HG03575 (cell line): ENCODE results near the gene DAZAP1.
"Not testable (repeated sequence)": the region's sequence is repeated elsewhere in the genome, so short reads cannot be mapped to it uniquely, and the experiment has no call there.

ENCODE experiments used
- ATAC-seq: cut with Tn5 transposase; IDR thresholded peaks from one replicate; pipeline ENCODE4 v1.9.1; 2021; ENCODE audit not compliant: unreplicated experiment, insufficient number of reproducible peaks, low FRiP score; ENCODE audit errors: extremely low read depth

DAZAP1 gene

GRCh38 chr19:1466461-1467214 lies 59.3 kb downstream of the DAZAP1 start:
- no peak for ATAC-seq

GRCh38 chr19:1467215-1467489 lies 59.8 kb downstream of the DAZAP1 start:
- no peak for ATAC-seq

DNA sequence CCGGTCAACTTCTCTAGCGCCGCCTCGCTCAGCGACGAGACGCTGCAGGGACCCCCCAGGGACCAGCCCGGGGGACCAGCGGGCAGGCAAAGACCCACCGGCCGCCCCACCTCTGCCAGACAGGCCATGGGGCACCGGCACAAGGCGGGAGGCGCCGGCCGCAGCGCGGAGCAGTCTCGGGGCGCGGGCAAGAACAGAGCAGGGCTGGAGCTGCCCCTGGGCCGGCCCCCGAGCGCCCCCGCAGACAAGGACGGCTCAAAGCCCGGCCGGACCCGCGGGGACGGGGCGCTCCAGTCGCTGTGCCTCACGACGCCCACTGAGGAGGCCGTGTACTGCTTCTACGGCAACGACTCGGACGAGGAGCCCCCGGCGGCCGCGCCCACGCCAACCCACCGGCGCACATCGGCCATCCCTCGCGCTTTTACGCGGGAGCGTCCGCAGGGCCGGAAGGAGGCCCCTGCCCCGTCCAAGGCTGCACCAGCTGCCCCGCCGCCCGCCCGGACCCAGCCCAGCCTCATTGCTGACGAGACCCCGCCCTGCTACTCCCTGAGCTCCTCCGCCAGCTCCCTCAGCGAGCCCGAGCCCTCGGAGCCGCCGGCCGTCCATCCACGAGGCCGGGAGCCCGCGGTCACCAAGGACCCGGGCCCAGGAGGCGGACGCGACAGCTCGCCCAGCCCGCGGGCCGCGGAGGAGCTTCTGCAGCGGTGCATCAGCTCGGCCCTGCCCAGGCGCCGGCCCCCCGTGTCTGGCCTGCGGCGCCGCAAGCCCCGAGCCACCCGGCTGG lies 60.3 kb downstream of the DAZAP1 start:
- no peak for ATAC-seq

- ATAC-seq = no peak
Observed at GRCh38 chr19:1468274-1468820, 61.0 kb downstream of the DAZAP1 start.

DNA sequence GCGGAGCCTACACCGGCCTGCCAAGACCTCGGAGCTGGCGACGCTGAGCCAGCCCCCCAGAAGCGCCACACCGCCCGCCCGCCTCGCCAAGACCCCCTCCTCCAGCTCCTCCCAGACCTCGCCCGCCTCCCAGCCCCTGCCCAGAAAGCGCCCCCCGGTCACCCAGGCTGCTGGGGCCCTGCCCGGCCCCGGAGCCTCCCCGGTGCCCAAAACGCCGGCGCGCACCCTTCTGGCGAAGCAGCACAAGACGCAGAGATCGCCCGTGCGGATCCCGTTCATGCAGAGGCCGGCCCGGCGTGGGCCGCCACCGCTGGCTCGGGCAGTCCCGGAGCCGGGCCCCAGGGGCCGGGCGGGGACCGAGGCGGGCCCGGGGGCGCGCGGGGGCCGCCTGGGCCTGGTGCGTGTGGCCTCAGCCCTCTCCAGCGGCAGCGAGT lies 61.5 kb downstream of the DAZAP1 start:
- ATAC-seq = no peak

GRCh38 chr19:1469255-1470054 lies 62.1 kb downstream of the DAZAP1 start:
- no peak for ATAC-seq

GRCh38 chr19:1470055-1470304 lies 62.6 kb downstream of the DAZAP1 start:
- ATAC-seq = no peak

DNA sequence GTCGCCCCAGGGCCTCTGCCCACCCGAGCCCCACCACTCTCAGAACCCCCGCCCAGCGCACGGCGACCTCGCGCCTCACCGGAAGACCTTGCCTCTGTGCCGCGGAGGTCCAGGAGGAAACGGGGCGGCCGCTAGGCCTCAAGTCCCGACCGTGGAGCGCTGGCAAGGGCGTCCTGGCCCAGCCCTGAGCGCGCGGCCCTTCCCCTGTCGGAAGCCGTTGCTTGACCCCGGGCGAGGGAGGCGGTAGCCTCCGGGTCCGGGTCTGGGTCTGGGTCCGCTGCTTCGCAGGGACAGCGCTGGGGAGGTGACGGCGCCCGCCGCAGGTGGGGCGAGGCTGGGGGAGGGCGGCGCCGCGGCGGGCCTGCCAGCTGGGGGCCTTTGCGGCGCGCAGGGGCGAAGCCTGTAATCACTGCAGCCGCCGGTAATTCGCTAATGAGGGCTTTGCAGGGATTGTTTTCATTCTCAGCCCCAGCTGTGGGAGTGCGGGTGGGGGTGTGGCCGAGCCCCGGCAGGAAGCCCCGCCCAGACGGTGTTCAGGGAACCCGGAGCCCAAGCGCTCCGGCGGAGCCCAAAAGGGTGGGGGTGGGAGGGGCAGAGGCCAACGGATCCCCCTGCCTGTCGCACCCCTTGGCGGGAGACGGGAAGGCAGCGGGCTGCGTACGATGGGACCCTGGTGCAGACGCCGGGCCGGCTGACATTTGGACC lies 63.1 kb downstream of the DAZAP1 start:
- no peak for ATAC-seq

- no peak for ATAC-seq
Observed at GRCh38 chr19:1471010-1471514, 63.7 kb downstream of the DAZAP1 start.

- ATAC-seq = no peak
Observed at GRCh38 chr19:1471515-1472160, 64.3 kb downstream of the DAZAP1 start.

DNA sequence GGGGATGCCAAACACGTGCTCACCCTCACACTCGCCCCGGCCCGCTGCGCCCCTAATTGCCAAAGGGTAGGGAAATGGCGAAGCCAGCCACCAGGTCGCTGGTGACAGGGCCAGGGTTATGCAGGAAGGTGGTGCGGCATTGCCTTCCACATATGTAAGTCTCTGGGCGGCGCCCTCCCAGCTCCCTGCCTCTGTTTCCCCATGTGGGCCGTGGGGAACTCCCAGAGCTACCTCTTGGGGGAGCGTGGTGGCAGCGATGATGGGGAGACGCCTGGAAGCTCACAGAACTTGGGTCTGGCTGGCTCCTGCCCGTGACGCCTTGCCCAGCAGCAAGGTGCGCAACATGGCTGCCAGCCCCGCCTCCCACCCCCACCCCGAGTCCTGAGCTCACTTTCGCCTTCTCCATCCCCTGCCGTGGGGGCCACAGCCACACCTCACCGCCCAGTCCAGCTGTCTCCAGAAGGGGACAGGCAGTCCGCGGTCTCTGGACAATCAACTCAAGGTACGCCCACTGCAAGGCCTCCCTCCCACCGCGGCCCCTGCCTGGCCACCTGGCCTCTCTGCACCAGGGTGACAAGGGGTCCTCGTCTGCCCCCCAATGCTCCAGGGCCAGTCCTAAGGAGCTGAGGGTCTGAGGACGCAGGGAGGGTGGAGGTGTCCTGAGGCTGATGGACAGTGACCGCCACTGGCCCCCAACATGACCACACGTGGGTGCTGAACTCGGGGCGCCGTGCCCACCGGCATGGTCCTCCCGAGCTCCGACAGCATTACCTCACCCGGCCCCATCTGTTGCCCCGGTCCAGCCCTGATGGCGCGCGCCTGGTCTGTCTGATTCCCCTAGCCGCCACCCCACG lies 65.1 kb downstream of the DAZAP1 start:
- no peak for ATAC-seq

- no peak for ATAC-seq
Observed at GRCh38 chr19:1473085-1473851, 65.9 kb downstream of the DAZAP1 start.

DNA sequence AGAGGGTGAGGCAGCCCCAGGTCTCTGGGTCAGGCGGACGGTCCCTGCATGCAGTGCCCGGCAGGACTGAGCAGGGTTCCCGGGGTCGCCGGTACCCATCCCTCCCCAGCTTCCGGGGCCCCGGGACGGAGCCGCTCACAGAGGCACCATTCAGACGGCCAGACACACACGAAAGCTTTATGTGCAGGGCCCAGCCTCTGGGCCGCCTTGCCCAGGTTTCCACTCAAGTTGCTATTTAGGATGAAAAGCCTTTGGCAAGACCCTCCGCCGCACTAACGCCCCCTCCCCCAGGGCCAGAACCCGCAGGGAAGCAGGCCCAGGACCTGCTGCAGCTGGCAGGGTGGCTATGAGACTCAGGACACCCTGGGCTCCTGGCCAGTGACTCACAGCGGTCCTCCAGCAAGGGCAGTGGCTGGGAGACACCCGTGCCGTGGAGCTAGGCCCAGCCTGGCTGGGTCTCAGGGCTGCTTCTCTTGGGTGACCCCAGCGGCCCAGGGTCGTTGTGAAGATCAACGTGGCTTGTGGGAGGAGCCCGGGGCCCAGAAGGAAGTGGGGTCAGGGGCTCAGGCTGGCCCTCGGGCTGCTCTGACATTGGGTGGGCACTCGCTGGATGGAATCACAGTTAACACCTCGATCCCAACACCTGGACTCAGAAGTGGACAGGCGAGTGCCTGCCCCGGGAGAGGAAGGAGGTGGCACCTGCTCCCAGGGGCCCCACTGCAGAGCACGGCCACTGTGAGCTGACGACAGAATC lies 66.8 kb downstream of the DAZAP1 start:
- ATAC-seq = no peak

DNA sequence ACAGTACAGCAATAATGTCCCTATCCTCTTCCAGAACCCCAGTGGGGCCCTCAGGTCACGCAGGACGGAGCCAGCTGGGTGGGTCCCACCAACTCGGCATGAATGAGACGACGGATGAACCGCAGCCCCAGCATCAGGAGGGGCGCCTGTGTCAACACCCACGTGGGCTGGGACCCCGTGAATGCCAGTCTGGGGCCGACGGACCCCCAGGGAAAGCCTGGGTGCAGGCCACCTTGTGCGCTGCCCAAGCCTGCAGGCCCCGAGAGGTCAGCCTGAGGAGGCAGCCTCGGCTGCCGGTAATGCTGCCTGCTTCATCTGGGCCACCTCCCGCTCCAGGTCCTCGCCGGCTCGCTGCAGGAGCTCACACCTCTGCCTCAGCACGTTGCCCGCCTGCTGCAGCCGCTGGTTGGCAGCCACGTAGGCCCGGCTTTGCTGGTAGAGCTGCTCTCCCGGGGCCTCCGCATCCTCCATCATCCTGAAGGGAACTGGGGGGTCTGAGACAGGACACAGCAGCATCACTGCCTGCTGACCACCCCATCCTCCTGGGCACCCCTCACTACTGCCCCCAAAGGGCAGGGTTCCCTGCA lies 67.5 kb downstream of the DAZAP1 start:
- no peak for ATAC-seq

GRCh38 chr19:1475751-1476437 lies 68.5 kb downstream of the DAZAP1 start:
- no peak for ATAC-seq

DNA sequence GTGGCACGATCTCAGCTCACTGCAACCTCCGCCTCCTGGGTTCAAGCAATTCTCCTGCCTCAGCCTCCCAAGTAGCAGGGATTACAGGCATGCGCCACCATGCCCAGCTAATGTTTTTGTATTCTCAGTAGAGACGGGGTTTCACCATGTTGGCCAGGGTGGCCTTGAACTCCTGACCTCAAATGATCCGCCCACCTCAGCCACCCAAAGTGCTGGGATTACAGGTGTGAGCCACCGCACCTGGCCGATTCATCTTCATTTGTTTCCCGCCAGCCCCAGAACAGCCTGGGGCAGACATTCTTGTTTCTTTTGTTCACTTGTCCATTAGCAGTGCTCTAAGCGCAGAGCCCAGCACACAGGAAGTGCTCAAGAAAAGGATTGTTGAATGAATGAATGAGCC lies 69.7 kb downstream of the DAZAP1 start:
- ATAC-seq = not testable (repeated sequence)
